HG02610 (cell line): ENCODE measurements around the gene PDZD2.
"Not testable (repeated sequence)": the region's sequence is repeated elsewhere in the genome, so short reads cannot be mapped to it uniquely, and the experiment has no call there.

ENCODE experiments used
- ATAC-seq: cut with Tn5 transposase; IDR thresholded peaks from one replicate; pipeline ENCODE4 v1.9.1; 2021; ENCODE audit warnings: mild to moderate bottlenecking, moderate library complexity; ENCODE audit not compliant: unreplicated experiment

Gene PDZD2

DNA sequence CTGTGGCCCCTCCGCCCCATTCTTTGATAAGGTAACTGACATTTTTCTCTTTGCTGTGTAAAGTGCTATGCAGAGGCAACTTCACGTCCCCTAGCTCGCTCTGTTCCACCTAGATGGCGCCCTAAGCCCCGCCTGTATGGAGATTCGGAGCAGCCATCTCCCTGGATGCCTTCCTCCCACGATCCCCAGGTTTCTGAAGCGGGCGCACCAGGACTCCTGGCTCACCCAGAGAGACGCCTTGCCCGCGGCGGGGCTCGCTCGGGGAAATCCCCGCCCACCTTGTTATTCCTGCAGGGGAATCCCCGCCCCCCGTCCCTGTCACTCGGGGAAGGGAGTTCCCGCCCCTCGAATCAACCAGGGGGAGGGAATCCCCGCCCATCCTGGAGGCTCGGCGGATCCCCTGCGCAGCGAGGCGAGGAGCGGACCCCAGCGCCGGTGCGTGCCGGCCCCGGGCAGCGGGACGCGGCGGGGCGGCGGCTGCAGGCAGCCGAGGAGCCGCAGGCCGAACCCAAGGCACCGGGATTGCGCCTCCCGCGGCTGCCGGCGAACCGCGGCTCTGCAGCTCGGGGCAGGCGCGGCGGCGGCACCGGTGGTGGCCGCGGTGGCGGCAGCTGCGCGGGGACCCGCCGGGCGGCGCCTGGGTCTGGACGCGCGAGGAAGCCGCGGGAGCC is at the start of gene PDZD2:
Gene PDZD2 (plus strand): TSS at position 384 of the 671 bp plus-strand sequence.
- peak; percentile 78 for ATAC-seq

DNA sequence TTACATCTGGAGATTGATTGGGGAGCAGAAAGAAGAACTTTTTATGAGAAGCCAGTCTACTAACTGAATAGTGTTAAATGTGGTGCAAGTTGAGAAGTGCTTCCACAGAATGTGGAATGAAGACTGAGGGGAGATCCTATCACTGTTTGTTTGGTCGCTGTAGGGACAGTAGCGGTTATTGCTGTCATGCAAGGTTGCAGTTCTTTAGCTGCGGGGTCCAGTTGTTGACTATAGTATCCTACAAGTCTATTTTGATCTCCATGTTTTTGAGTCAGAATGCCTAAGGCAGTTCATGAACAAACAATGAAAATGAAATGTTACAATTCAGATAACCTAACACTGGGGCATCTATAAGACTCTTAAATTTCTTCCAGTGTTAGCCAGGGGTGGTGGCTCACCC is 45.3 kb upstream of the PDZD2 start:
- ATAC-seq: no peak

DNA sequence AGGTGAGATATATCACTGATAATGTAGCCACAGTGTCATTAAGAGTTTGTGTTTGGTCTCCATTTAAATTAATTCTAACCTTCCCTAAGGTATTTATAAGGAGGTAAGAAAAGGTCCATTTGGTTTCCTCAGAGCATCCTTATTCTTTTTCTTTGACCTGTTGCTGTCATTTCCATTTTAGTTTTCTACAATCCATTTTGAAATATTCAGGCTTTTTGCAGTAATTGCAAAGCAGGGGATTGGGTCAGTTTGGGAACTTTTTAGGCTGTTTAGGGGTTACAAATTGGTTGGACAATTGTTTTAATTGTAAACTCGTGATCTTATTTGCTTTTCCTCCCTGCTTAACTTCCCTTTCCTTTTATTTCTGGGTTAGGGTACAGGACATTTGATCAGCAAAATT is 42.6 kb upstream of the PDZD2 start:
- no peak for ATAC-seq

DNA sequence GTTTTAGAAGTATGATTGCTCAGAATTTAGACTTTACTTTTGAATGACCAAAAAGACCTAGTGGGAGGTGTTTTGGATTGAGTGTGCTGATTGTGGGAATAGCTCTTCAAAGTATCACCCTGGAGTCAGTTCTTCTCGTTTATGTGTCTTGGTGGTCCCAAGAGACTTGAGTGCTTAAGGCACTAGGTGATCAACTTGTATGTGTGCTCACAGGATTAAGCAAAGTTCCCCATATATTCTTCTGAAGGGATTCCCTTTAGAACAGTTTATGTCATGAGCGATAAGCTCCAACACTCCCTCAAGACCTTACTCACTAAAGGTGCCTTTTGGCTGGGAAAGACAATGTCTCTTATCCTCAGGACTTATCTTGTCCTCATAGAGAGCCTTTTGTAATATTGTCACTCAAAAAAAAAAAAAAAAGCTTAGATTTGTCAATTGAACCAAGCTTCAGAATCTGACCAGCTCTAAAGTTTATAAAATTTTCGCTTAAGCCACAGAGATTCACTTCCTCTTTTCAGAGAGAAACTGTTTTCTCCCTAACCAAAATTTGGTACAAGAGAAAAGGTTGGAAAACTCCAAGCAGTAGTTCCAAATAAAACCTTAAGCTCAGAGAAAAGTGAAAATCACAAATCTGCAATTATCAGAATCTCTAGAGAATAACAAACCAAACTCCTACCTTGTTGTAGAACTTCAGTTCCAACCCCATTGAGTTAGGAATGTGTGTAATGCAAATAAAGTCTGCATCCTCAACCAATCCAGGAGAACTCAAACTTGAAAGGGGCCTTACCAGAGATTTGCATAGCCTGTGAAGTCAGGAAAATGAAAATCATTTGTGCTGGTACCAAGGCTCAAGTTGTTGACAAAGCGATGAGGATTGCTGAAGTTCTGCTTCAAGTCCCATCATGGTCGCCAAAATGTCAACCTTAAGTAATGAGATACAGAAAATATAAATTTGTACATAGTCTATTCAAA is 40.0 kb upstream of the PDZD2 start:
- ATAC-seq: no peak

DNA sequence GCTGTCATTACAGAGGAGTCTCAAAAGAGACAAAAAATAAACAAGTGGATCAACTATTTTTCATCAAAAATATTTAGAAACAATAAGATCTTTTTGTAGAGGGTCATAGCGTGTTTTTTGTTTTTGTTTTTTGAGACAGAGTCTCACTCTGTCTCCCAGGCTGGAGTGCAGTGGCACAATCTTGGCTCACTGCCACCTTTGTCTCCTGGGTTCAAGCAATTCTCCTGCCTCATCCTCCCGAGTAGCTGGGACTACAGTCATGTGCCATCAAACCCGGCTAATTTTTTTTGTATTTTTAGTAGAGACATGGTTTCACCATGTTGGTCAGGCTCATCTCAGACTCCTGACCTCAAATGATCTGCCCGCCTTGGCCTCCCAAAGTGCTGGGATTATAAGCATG is 36.6 kb upstream of the PDZD2 start:
- not testable (repeated sequence) for ATAC-seq

DNA sequence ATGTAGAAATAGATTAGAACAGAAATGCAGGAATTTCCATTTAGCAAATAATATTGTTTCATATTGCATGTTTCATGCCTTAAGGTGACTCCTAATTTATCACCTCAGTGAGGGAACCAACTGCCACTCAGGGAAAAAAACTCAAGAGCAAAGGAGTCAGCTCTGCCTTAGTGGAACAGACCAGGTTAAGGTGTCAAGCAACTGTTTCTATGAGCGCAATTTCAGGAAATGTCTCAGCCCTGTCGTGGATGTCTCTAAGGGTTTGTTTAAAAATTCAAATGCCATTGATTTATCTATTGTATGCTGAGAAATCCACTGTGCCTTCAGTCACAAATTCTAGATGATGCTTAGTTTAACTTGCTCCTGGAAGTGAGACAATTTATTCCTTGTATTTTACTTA is 34.7 kb upstream of the PDZD2 start:
- no peak for ATAC-seq

DNA sequence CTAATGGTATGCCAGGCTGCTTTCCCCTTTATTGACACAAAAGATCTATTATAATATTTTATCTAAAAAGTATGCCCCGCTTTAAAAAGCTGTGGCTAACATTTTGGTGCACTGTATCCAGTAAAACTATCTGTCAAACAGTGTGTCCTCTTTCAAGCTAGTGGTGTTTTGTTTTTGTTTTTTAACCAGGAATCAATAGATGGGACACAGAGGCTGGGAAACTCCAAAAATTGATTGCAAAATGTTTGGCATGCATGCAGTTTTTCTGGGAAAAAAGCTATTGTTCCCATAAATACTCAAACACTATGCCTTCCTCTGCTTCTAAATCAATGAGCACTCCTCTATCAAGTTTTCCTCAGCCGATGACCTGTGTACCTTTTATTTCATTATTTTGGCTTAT is 34.3 kb upstream of the PDZD2 start:
- no peak for ATAC-seq

DNA sequence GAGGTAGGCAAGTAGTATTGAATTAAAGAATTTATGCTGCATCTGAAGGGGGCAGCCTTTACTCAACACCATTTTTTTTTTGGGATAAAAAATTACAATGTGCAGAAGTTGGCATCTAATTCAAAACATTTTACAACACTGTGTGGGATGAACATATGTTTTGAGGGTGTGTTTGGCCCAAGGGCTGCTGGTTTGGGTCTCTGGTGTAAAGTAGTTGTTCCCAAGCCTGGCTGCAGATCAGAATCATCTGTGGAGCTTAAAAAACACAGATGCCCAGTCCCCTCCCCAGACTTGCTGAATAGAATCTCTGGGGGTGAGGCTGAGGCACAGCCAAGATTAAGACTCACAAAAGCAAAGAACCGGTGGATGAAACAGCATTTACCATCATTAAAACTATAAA is 33.0 kb upstream of the PDZD2 start:
- ATAC-seq: no peak

DNA sequence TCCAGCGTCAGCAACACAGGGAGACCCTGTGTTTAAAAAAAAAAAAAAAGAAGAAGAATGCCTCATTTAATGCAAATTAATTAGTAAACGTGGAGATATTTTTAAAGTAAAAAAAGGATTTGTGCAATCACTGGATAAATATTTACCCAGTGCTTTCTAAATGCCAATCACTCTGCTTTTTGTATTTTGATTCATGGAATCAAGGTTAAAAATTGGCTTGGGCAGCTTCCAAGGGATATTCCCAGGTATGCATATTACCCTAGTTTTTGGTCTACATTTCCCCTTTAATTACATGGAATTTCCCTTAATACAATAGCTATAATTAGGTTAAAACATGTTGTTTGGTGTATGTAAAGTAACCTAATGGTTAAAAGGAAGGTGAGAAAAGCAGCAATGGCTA is 31.4 kb upstream of the PDZD2 start:
- no peak for ATAC-seq

DNA sequence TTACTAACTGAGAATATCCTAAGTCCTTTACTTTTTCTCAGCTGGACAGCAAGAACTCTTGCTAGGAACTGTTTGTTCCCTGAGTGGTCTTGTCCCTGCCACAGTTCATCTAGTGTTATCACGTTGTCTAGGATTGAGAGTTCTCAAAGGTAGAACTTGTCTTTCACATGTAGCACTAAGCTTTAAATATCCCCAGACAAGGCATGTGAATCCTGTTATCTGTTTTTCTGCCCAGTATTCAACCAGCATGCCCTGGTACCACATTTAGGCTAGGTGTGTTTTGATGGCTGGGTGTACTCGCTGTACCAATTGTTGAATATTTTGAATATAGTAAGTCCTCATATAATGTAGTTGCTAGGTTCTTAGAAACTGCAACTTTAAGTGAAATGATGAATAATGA is 27.9 kb upstream of the PDZD2 start:
- ATAC-seq: no peak

DNA sequence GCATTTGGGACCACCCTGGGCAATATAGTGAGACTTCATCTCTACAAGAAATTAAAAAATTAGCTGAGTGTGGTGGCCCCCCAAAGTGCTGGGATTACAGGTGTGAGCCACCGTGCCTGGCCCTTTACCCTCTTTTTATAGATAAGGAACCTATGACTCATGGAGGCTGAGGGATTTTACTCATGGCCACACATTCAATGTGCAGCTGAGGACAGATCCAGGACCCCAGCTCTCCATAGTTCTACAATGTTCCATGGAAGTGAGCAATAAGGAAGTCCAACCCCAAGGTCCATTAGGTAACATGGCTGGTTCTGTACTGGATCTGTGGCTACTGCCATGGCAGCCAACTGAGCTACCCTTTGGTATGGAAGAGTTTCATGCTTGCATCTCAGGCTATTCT is 25.3 kb upstream of the PDZD2 start:
- ATAC-seq: no peak

DNA sequence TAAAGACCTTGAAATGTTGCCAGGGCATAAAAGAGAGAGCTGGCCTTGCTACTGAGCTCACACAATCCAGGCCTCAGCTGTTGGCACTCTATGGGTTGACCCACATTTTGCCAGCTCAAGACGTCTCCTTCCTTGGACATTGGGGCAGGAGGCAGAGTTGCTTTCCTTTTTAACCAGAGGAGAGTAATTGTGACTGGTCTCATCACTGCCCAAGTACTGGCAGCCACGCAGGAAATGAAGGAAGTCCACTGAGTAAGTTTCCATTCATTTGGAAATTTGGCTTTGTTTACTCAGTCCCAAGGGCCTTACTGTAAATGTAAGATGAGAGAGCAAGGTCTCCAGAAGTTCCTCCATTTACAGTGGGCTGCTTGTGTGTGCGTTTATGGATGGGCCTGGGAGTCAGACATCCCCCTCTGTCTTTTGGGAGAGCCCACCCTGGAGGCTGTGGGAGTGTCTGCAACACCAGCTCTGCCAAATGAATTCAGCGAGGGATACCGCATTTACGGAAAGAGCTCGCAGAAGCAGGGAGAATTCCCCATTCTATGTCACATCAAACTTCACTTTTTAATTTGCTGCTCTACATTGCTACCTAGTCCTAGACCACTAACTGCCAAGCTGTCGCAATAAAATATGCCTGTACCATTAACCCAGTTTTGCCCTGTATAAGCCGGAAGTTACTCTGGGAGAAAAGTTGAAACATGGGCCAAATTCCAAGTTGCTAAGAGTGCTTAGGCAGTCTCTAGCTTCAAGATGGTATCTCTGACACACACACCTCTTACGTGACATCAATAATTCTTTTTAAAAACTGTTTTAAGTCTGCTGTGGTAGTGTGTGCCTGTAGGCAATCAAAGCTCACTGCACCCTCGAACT is 24.5 kb upstream of the PDZD2 start:
- no peak for ATAC-seq

DNA sequence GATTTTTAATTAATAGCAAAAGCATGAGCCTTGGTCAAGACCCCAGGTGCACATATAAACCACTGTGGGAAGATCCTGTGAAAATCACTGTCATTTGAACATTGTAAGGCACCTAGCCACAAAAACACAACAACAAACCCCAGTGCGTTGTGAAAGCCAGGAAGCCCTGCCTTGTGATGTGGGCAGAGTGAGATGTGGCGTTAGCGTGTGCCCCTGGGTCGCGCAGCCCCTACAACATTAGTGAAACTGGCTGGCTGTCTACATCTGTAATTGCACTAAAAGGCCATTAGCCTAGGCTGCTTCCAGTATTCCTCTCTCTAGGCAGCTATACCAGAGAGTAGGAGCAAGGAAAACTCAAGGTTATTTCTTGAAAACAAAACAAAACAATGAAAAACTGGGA is 21.1 kb upstream of the PDZD2 start:
- no peak for ATAC-seq

DNA sequence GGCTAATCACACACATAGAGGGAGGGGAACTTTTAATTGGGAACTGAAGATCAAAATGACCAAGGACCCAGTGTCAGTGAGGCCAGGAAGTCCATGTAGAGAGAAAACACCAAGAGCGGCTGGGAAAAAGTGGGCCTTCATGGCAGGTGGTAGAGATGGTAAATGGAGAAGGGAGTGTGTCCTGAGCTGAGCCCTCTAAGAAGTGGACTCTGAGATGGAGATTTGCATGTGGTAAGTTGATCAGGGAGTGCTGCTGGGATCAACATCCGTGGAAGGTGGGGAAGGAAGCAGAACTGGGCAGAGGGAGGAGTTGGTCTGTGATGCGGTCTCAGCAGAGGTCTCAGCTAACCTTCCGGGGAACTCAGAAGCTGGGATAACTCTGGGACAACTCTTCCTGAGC is 18.9 kb upstream of the PDZD2 start:
- ATAC-seq: no peak

DNA sequence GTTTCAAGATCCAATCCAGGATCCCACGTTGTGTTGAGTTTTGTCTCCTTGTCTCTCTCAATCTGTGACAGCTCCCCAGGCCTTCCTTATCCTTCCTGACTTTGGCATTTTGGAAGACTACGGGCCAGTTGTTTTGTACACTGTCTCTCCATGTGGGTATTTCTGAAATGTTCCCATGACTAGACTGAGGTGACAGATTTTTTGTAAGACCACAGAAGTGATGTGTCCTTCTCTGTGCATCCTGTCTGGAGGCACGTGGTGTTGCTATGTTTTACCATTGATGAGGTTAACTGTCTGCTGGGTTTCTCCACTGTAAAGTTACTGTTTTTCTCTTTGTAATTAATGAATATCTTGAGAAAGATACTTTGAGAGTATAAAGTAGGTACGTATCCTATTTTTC is 15.7 kb upstream of the PDZD2 start:
- no peak for ATAC-seq

DNA sequence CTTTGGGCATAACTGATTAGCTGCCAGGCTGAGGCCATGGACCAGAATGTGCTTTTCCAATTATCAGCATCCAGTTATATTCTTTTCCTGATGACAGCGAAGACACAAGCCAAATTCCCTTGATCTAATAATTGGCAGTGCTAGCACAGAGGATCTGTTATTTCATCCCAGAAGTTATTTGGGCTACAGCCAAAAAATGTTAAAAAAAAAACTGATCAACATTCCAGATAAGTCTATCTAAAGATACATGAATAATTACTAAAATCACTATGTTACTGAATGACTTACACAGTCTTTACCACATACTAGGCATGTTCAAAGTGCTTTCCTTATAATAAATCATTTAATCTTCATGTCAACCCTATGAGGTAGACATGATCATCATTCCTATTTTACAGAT is 13.5 kb upstream of the PDZD2 start:
- no peak for ATAC-seq

DNA sequence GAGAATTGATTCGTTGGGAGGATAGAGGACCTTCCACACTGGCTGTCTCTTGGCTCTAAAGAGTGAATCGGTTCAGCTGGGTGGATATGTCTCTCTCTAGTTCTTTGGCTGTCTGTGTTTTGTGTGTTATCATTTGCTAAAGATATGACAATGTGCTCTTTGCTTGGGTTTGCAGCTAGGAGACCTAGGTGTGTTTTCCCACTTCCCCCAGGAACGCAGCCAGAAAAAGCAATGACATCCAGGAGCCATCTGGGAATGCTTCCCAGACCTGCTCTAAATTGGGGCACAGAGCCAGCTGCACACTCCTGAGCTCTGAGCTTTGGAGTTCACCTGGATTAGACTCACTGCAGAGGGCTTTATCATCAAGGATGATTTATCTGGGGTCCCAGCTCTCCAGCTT is 12.8 kb upstream of the PDZD2 start:
- ATAC-seq: no peak

DNA sequence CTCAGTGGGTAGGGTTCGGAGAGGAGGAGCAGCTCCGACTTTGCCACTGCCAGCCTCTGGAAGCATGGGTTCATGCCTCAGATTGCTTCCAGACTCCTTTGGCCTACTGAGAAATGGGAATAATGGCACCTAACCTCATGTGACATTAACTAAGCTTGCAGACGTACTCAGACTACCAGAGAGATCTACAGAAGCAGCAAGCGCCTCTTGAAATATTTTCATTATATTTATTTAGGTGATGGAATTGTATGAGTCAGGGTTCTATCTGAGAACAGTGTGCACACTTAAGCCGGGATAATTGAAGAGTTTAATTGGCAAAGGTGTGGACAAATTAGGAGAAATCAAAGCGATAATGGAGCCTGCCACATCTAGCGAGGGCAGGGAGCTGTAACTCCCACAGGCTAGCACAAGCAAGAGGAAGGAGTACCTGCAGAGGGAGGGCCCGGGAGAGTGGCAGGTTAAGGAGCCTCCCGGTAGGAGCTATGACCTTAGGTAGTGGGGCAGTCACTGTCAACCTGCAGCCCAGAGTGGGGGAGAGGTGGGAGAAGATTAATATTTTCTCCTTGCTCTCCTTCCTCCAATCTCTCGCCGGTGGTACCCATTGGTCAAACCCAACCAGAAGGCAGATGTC is 12.2 kb upstream of the PDZD2 start:
- ATAC-seq: no peak

DNA sequence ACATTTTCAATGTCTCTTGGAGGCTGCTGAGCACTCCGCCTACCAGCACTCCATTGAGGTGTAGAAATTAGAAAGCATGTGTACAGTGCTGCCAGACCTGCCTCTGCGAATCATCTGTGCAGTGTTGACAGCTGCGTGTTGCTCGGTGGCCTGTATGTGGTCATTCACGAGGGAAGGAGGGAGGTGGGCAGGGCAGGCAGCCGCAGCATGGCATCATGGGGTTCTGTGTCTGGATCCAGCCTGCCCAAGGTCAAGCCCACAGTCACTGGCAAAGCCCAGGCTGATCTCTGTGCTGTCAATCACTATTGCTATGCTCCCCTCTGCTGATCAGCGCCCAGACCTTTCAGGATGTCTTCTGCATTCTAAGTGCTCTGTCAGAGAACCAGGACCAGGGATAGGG is 8.0 kb upstream of the PDZD2 start:
- ATAC-seq: no peak

DNA sequence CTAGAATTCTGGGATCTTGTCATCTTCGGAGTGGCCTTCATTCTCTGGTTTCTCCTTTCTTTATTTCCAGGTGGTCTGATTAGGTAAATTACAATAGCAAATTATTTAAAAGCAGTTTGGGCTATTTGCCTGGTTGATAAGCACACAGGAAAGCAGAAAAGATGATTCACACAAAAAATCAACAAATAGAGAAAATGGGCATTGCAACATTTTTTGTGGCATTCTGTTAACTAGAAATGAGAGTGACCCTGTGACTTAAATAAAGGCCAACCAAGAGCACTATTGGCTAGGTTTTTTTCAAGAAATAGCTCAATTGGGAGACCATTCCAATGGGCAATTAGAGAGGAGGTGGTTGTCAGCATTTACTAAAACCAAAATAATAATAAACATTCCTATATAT is 6.5 kb upstream of the PDZD2 start:
- no peak for ATAC-seq

DNA sequence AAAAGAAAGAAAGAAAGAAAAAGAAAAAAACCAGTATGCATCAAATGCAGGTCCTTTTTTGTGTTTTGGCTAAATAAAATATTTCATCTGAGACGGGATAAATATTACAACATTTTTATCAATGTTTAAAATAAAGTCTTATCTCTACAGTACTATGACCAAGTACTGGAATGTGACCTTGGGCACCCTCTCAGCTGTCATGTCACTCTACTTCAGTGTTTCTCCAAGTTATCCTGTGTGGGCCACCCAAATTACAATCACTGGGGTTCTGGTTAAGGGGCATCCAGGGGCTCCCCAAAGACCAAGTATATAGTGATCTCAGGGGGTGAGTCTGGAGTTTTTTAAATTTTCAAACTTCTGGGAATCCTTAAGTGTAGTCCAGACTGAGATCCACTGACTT is 3.5 kb upstream of the PDZD2 start:
- no peak for ATAC-seq
